H1 (cell line): ENCODE results near the gene KCTD16. TPM values are rescaled to one million over a fixed set of nuclear protein-coding genes. Genes with fewer than 3 reads are reported as not detected.

ENCODE experiments used
- CTCF ChIA-PET: fragments of 300-600 bp; sonication (Branson Sonifier 250); formaldehyde crosslinking; loops from one replicate; lab custom pipeline; 2021; ENCODE audit not compliant: partially characterized antibody; lab: Charles Lee
- POLR2A ChIA-PET: fragments of 300-600 bp; sonication (Branson Sonifier 250); formaldehyde crosslinking; loops from one replicate; lab custom pipeline; 2021; ENCODE audit warnings: inconsistent platforms; ENCODE audit not compliant: partially characterized antibody; lab: Charles Lee
- DNase-seq, 2 experiments: peaks; one replicate each; pipeline versions ENCODE4 v3.0.0 to v3.0.0-alpha.2; 2010 to 2022; ENCODE audit warnings: low spot score in 2 of 2, low read depth in 1 of 2, mixed read lengths in 1 of 2
- FAIRE-seq: peaks from 2 replicates; lab custom pipeline; 2011; peaks lifted over from hg19 to GRCh38; lab: Jason Lieb, UNC
- H2AFZ ChIP-seq: 2 replicates; pipeline ENCODE4 v1.8.1; 2012; ENCODE audit warnings: low read length, inconsistent platforms
- H2AK5ac ChIP-seq: 2 replicates; pipeline ENCODE4 v1.6.1; 2013; ENCODE audit warnings: low read depth, low read length
- H2BK120ac ChIP-seq: replicated peaks from 2 replicates; pipeline ENCODE3; 2013; ENCODE audit warnings: low read depth, low read length, inconsistent platforms
- H2BK12ac ChIP-seq: 2 replicates; pipeline ENCODE4 v1.6.1; 2013; ENCODE audit warnings: low read depth, low read length
- H2BK15ac ChIP-seq: 2 replicates; pipeline ENCODE4 v1.6.1; 2013; ENCODE audit warnings: low read length
- H2BK20ac ChIP-seq: 2 replicates; pipeline ENCODE4 v1.6.1; 2013; ENCODE audit warnings: low read length
- H2BK5ac ChIP-seq: 2 replicates; pipeline ENCODE4 v1.6.1; 2013; ENCODE audit warnings: low read depth, low read length
- H3K14ac ChIP-seq: 2 replicates; pipeline ENCODE4 v1.6.1; 2013; ENCODE audit warnings: inconsistent platforms; ENCODE audit not compliant: insufficient read length
- H3K18ac ChIP-seq: 2 replicates; pipeline ENCODE4 v1.6.1; 2013; ENCODE audit warnings: low read length; ENCODE audit errors: extremely low read depth
- H3K23ac ChIP-seq: 2 replicates; pipeline ENCODE4 v1.6.1; 2013; ENCODE audit warnings: inconsistent platforms; ENCODE audit not compliant: insufficient read length
- H3K23me2 ChIP-seq: 2 replicates; pipeline ENCODE4 v1.6.1; 2013; ENCODE audit warnings: low read depth, low read length
- H3K27ac ChIP-seq: 2 replicates; pipeline ENCODE4 v1.6.1; 2011; ENCODE audit warnings: low read depth, low read length, inconsistent platforms
- H3K27me3 ChIP-seq, 4 experiments: replicated peaks in 1 of 4; 1 replicate in 1 of 4; 2 replicates in 3 of 4; pipeline versions ENCODE4 v1.6.1 to v1.8.1; 2011 to 2013; ENCODE audit warnings: low read length in 3 of 4, mild to moderate bottlenecking in 3 of 4, inconsistent platforms in 2 of 4, mixed read lengths in 2 of 4, moderate library complexity in 1 of 4; ENCODE audit not compliant: control insufficient read depth in 3 of 4, insufficient read depth in 3 of 4; ENCODE audit errors: extremely low read depth in 1 of 4
- H3K36me3 ChIP-seq, 4 experiments: 2 replicates each; pipeline versions ENCODE4 v1.6.1 to v1.8.1; 2011 to 2013; ENCODE audit warnings: mild to moderate bottlenecking in 4 of 4, low read length in 3 of 4, moderate library complexity in 2 of 4, control low read depth in 1 of 4, inconsistent platforms in 1 of 4; ENCODE audit not compliant: insufficient read depth in 4 of 4, control insufficient read depth in 2 of 4
- H3K4ac ChIP-seq: replicated peaks from 2 replicates; pipeline ENCODE3; 2013; ENCODE audit warnings: low read length, low read depth, mixed read lengths, inconsistent platforms; ENCODE audit not compliant: insufficient read length
- H3K4me1 ChIP-seq, 4 experiments: replicated peaks in 1 of 4; 1 replicate in 1 of 4; 2 replicates in 3 of 4; pipeline versions ENCODE4 v1.6.1 to v1.8.1; 2011 to 2013; ENCODE audit warnings: low read length in 3 of 4, inconsistent platforms in 2 of 4, mixed read lengths in 1 of 4; ENCODE audit not compliant: insufficient read depth in 4 of 4, control insufficient read depth in 3 of 4
- H3K4me2 ChIP-seq, 2 experiments: 2 replicates each; pipeline versions ENCODE4 v1.6.1 to v1.8.1; 2011 to 2013; ENCODE audit warnings: low read depth in 2 of 2, low read length in 2 of 2, control low read depth in 1 of 2, inconsistent platforms in 1 of 2, mild to moderate bottlenecking in 1 of 2; ENCODE audit not compliant: insufficient read depth in 1 of 2
- H3K4me3 ChIP-seq, 4 experiments: fragments of 200-600, 300-600 bp in 1 of 4; sonication (generic), shearing (Covaris generic), sonication (Bioruptor Twin) in 1 of 4; 2 replicates each; pipeline versions ENCODE4 v1.5.1 to v1.8.1; 2011 to 2016; ENCODE audit warnings: low read length in 4 of 4, low read depth in 3 of 4, control low read depth in 2 of 4, inconsistent platforms in 2 of 4, mild to moderate bottlenecking in 2 of 4, mixed read lengths in 1 of 4, moderate library complexity in 1 of 4; ENCODE audit not compliant: insufficient read depth in 2 of 4; ENCODE audit errors: extremely low read depth in 1 of 4
- H3K56ac ChIP-seq: replicated peaks from 2 replicates; pipeline ENCODE3; 2013; ENCODE audit warnings: low read depth, mild to moderate bottlenecking, mixed read lengths, low read length, inconsistent platforms; ENCODE audit not compliant: insufficient read length
- H3K79me1 ChIP-seq: 2 replicates; pipeline ENCODE4 v1.6.1; 2013; ENCODE audit warnings: low read depth, low read length, control low read depth
- H3K79me2 ChIP-seq, 2 experiments: 2 replicates each; pipeline versions ENCODE4 v1.6.1 to v1.8.1; 2012 to 2013; ENCODE audit warnings: low read length in 2 of 2, mild to moderate bottlenecking in 2 of 2, inconsistent platforms in 1 of 2; ENCODE audit not compliant: insufficient read depth in 2 of 2, control insufficient read depth in 1 of 2
- H3K9ac ChIP-seq, 4 experiments: replicated peaks in 1 of 4; 1 replicate in 1 of 4; 2 replicates in 3 of 4; pipeline versions ENCODE4 v1.6.1 to v1.8.1; 2011 to 2013; ENCODE audit warnings: low read depth in 3 of 4, low read length in 3 of 4, control low read depth in 2 of 4, mild to moderate bottlenecking in 2 of 4, moderate library complexity in 2 of 4, inconsistent platforms in 1 of 4; ENCODE audit errors: extremely low read depth in 1 of 4
- H3K9me3 ChIP-seq, 2 experiments: 2 replicates each; pipeline versions ENCODE4 v1.6.1 to v1.8.1; 2012 to 2013; ENCODE audit warnings: mild to moderate bottlenecking in 2 of 2, moderate library complexity in 2 of 2, control low read depth in 1 of 2, inconsistent platforms in 1 of 2, low read depth in 1 of 2, low read length in 1 of 2, mixed read lengths in 1 of 2; ENCODE audit not compliant: insufficient read depth in 2 of 2
- H4K20me1 ChIP-seq, 2 experiments: replicated peaks in 1 of 2; 2 replicates each; pipeline versions ENCODE3 to v1.8.1; 2011 to 2013; ENCODE audit warnings: inconsistent platforms in 2 of 2, low read length in 2 of 2, mild to moderate bottlenecking in 1 of 2; ENCODE audit not compliant: insufficient read depth in 2 of 2, control insufficient read depth in 1 of 2
- H4K5ac ChIP-seq: 2 replicates; pipeline ENCODE4 v1.6.1; 2013; ENCODE audit warnings: low read length, low read depth, mixed read lengths, inconsistent platforms; ENCODE audit not compliant: insufficient read length
- H4K8ac ChIP-seq: 2 replicates; pipeline ENCODE4 v1.8.0; 2013; ENCODE audit warnings: mild to moderate bottlenecking, moderate library complexity, low read length, inconsistent platforms; ENCODE audit not compliant: insufficient read depth; ENCODE audit errors: extremely low read depth
- H4K91ac ChIP-seq: replicated peaks from 2 replicates; pipeline ENCODE3; 2013; ENCODE audit warnings: low read length, mixed read lengths, inconsistent platforms; ENCODE audit not compliant: insufficient read length
- CTBP2 ChIP-seq: IDR thresholded peaks from 2 replicates; pipeline ENCODE4 v1.7.0; 2011; ENCODE audit warnings: borderline replicate concordance, mild to moderate bottlenecking, moderate library complexity, mixed read lengths, low read length; ENCODE audit not compliant: insufficient read depth, insufficient read length
- EGR1 ChIP-seq: IDR thresholded peaks from 2 replicates; pipeline ENCODE4 v1.6.1; 2011; ENCODE audit warnings: low read depth, low read length, borderline replicate concordance
- RBBP5 ChIP-seq: IDR thresholded peaks from 2 replicates; pipeline ENCODE4 v1.7.1; 2012; ENCODE audit warnings: low read depth, mild to moderate bottlenecking, inconsistent platforms, low read length, moderate library complexity, borderline replicate concordance
- RFX5 ChIP-seq: IDR thresholded peaks from 2 replicates; pipeline ENCODE4 v1.6.1; 2011; ENCODE audit warnings: low read depth, low read length, improper control_type of control experiment, borderline replicate concordance
- SIX5 ChIP-seq: IDR thresholded peaks from 2 replicates; pipeline ENCODE4 v1.6.1; 2011; ENCODE audit warnings: mild to moderate bottlenecking, low read depth, low read length
- SP1 ChIP-seq: IDR thresholded peaks from 2 replicates; pipeline ENCODE4 v1.6.1; 2011; ENCODE audit warnings: low read depth, low read length
- SP2 ChIP-seq: IDR thresholded peaks from 2 replicates; pipeline ENCODE4 v1.6.1; 2012; ENCODE audit warnings: mild to moderate bottlenecking, low read length, inconsistent platforms
- SUZ12 ChIP-seq: fragments of 200-600 bp; sonication (generic); IDR thresholded peaks from 2 replicates; pipeline ENCODE4 v1.6.1; 2012; ENCODE audit warnings: mild to moderate bottlenecking, inconsistent platforms, low read length, moderate library complexity, mixed read lengths
- WGBS, 2 experiments: shearing (Covaris generic) in 1 of 2; methylation state at CpG; one replicate each; pipeline versions ENCODE4 v1.1.6 to v1.1.7; 2013 to 2015; ENCODE audit warnings: low lambda C conversion rate in 2 of 2, mixed read lengths in 2 of 2, inconsistent platforms in 1 of 2, low coverage in 1 of 2, missing lambda C conversion rate in 1 of 2; ENCODE audit not compliant: insufficient replicate concordance in 2 of 2, insufficient coverage in 1 of 2, insufficient read length in 1 of 2; ENCODE audit errors: extremely low coverage in 1 of 2, missing lambda C conversion rate in 1 of 2; 5-methylcytosine and 5-hydroxymethylcytosine counted together
- polyA plus RNA-seq, 7 experiments: library from polyadenylated mRNA; depleted of rRNA in 3 of 7; stranded (reverse) in 5 of 7; unstranded in 2 of 7; fragments of >200 nt in 5 of 7; fragments of 200-250 nt in 2 of 7; gene quantifications; 1 replicate in 5 of 7; 2 replicates in 1 of 7; 4 replicates in 1 of 7; pipeline versions ENCODE4 v1.2.1 to v1.2.3, GENCODE V29; 2011 to 2013; ENCODE audit warnings: missing spikeins in 2 of 7, mixed read lengths in 2 of 7
- total RNA-seq: library from RNA; stranded (reverse); fragmentation: NEBNext Ultra II Directional; extraction: Animal tissue kit (Norgen Biotek cat#: 25700); gene quantifications from 2 replicates; pipeline ENCODE4 v1.2.1, GENCODE V29; 2021
- TF ChIP-seq, protein P1 (sequence below): IDR thresholded peaks from 2 replicates; pipeline ENCODE4 v1.6.1; 2011; ENCODE audit warnings: low read depth, mild to moderate bottlenecking, low read length; ENCODE audit not compliant: insufficient read depth

The KCTD16 gene
- total and polyA plus RNA-seq, 2 of the 8 experiments (the other 6 are each of a cell fraction or from before 2014, with no cell fraction given) = 0.03 to 0.24 TPM

DNA sequence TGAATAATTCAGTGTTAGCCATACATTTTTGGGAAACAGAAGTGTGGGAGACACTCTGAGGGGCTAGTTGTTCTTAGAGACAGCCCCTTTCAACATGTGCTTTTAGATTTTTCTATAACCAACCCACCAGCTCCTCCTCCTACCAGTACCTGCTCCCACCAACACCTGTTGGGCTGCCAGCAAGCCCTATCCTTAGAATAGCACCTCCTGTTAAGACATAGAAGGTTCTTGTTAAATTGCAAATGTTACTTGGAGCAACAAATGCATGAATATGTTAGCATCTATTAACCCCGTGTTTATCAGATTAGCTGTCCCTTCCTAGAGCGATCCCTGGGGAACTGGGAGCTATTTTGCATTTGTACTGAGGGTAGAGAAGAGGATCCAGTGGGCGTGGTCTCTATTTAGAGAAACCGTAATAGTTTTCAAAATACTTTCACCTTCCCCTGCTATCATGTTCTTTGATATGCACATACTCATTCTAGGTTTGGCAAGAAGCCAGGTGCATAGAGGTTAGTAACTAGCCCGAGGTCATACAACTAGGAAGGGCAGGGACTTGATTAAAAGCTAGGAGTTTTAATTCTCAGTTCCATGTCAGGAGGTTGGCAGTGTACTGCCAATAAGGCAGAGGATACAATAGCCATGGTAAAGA lies 334.4 kb downstream of the KCTD16 start:
- Histone ChIP-seq H2BK5ac (no peak overlapping the region), H3K36me3 (no peaks in the 10 kb centered on the region)

More for the DNA sequence above, 334.4 kb downstream of the KCTD16 start:
- H3K23ac ChIP-seq = no peak overlapping the region
- H4K8ac ChIP-seq = no peak overlapping the region
- no peak overlapping the region for H4K5ac ChIP-seq
- ChIA-PET POLR2A (no interaction called here), CTCF (interaction anchor here (0.6 to 1.2 kb wide), 3 partner anchors 17 to 734 kb away, joined by 3 to 5 read pairs (median 3); no protein-coding TSS in a partner anchor)
- H2AK5ac ChIP-seq = no peak overlapping the region
- 7% methylated on average over 5 of the region's 5 CpGs; no CpG with 5 or more reads in 1 of the 2 experiments for WGBS, 2 experiments
- H2BK20ac ChIP-seq = no peak overlapping the region
- 0 out of 2 replicates have a peak, but pooled peaks cover 4% of the 10 kb centered on the region for H3K23me2 ChIP-seq
- H3K79me1 ChIP-seq = no peaks in the 10 kb centered on the region
- H3K4me3 ChIP-seq = peak overlapping the region in 1 of 4 experiments; percentile 8; a peak in 2 of 8 replicates
- peaks cover 0 to 16% (median 11%) of the 10 kb centered on the region in 4 experiments; a peak in 6 of 7 replicates for H3K4me1 ChIP-seq
- peak overlapping the region; percentile 41 to 53 for H3K4me2 ChIP-seq
- no peak overlapping the region for H3K9ac ChIP-seq
- DNase-seq (peak in 1 of 2 experiments; percentile 25), FAIRE-seq (peak; percentile 45)
- H2AFZ ChIP-seq = no peak overlapping the region
- H3K4ac ChIP-seq = no peak overlapping the region
- H2BK12ac ChIP-seq = no peak overlapping the region
- H3K14ac ChIP-seq = no peak overlapping the region
- H4K91ac ChIP-seq = no peak overlapping the region
- no peaks in the 10 kb centered on the region for H3K79me2 ChIP-seq
- no peaks in the 10 kb centered on the region for H4K20me1 ChIP-seq
- H3K27me3 ChIP-seq = peaks cover 0 to 2% (median 0%) of the 10 kb centered on the region in 4 experiments; a peak in 4 of 7 replicates
- no peak overlapping the region for H3K56ac ChIP-seq
- H3K18ac ChIP-seq = no peak overlapping the region
- no peak for TF ChIP-seq RBBP5
- TF ChIP-seq, protein P1, sequence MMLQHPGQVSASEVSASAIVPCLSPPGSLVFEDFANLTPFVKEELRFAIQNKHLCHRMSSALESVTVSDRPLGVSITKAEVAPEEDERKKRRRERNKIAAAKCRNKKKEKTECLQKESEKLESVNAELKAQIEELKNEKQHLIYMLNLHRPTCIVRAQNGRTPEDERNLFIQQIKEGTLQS = no peak
- TF ChIP-seq RFX5 = no peak
- TF ChIP-seq CTBP2 = no peak
- no peak for TF ChIP-seq SUZ12
- no peak for TF ChIP-seq SP1
- TF ChIP-seq SIX5 = no peak
- TF ChIP-seq SP2 = no peak
- no peak for TF ChIP-seq EGR1
- no peak overlapping the region for H3K27ac ChIP-seq
- H2BK120ac ChIP-seq = no peak overlapping the region
- H2BK15ac ChIP-seq = no peak overlapping the region
- no peaks in the 10 kb centered on the region for H3K9me3 ChIP-seq
